Stimulated activated CD4-positive, alpha-beta T cell treated with anti-CD3 and anti-CD28 coated beads, Interleukin-12 subunit alpha, Interleukin-12 subunit beta, amount 100 ng/mL, for 48 hours (primary cell): Measurements from ENCODE around the gene RIMBP3B.
"Not testable (repeated sequence)": the region's sequence is repeated elsewhere in the genome, so short reads cannot be mapped to it uniquely, and the experiment has no call there.

Experiments used
- DNase-seq, 3 donors: peaks; one replicate each; pipeline ENCODE4 v3.0.0-alpha.2; 2020; ENCODE audit warnings: low read depth in 2 of 3, low spot score in 1 of 3

RIMBP3B gene

GRCh38 chr22:21383701-21384467 lies at the start of gene RIMBP3B:
TSS of gene RIMBP3B (plus strand) at chr22:21383751. CDS start at chr22:21383859, 108 bp downstream.
- not testable (repeated sequence) for DNase-seq

- not testable (repeated sequence) for DNase-seq
Observed at GRCh38 chr22:21357527-21357926, 26.0 kb upstream of the RIMBP3B start.

- not testable (repeated sequence) for DNase-seq
Observed at GRCh38 chr22:21360525-21360924, 23.0 kb upstream of the RIMBP3B start.

- not testable (repeated sequence) for DNase-seq
Observed at GRCh38 chr22:21362473-21362872, 21.1 kb upstream of the RIMBP3B start.

GRCh38 chr22:21363061-21363460 lies 20.5 kb upstream of the RIMBP3B start:
- not testable (repeated sequence) for DNase-seq

GRCh38 chr22:21363803-21364202 lies 19.7 kb upstream of the RIMBP3B start:
- not testable (repeated sequence) for DNase-seq

- DNase-seq: not testable (repeated sequence)
Observed at GRCh38 chr22:21364362-21364761, 19.2 kb upstream of the RIMBP3B start.

GRCh38 chr22:21365337-21365736 lies 18.2 kb upstream of the RIMBP3B start:
- not testable (repeated sequence) for DNase-seq

GRCh38 chr22:21368603-21369310 lies 14.8 kb upstream of the RIMBP3B start:
- not testable (repeated sequence) for DNase-seq

GRCh38 chr22:21375880-21376279 lies 7.7 kb upstream of the RIMBP3B start:
- not testable (repeated sequence) for DNase-seq

GRCh38 chr22:21384468-21385357 lies 1.2 kb downstream of the RIMBP3B start:
- DNase-seq: not testable (repeated sequence)

GRCh38 chr22:21389480-21389879 lies 5.9 kb downstream of the RIMBP3B start:
- DNase-seq: not testable (repeated sequence)

- not testable (repeated sequence) for DNase-seq
Observed at GRCh38 chr22:21390013-21390412, 6.5 kb downstream of the RIMBP3B start.

- not testable (repeated sequence) for DNase-seq
Observed at GRCh38 chr22:21394613-21395012, 11.1 kb downstream of the RIMBP3B start.

GRCh38 chr22:21401197-21401969 lies 17.8 kb downstream of the RIMBP3B start:
- not testable (repeated sequence) for DNase-seq

GRCh38 chr22:21402763-21403314 lies 19.3 kb downstream of the RIMBP3B start:
- DNase-seq: not testable (repeated sequence)

- not testable (repeated sequence) for DNase-seq
Observed at GRCh38 chr22:21407139-21407538, 23.6 kb downstream of the RIMBP3B start.

GRCh38 chr22:21407792-21408191 lies 24.2 kb downstream of the RIMBP3B start:
- not testable (repeated sequence) for DNase-seq

- DNase-seq: not testable (repeated sequence)
Observed at GRCh38 chr22:21416375-21416774, 32.8 kb downstream of the RIMBP3B start.

GRCh38 chr22:21417227-21417746 lies 33.7 kb downstream of the RIMBP3B start, which contains the start of gene HIC2:
TSS of gene HIC2 (plus strand) at chr22:21417371. CDS start at chr22:21442832, 25,461 bp downstream.
- DNase-seq: not testable (repeated sequence)
